H9 (cell line): Measurements from ENCODE around the gene ULK4. TPM values are rescaled to one million over a fixed set of nuclear protein-coding genes. Genes with fewer than 3 reads are reported as not detected.

ENCODE experiments used
- DNase-seq: peaks from one replicate; pipeline ENCODE4 v3.0.0-alpha.2; 2017
- H2AFZ ChIP-seq: one replicate; pipeline ENCODE4 v1.6.1; 2013; ENCODE audit warnings: mild to moderate bottlenecking, low read length, control low read depth, moderate library complexity
- H2AK5ac ChIP-seq: 2 replicates; pipeline ENCODE4 v1.6.1; 2013; ENCODE audit warnings: low read length, control low read depth, mixed read lengths; ENCODE audit not compliant: insufficient read length
- H2BK120ac ChIP-seq: one replicate; pipeline ENCODE4 v1.6.1; 2013; ENCODE audit warnings: low read depth, mild to moderate bottlenecking, low read length, control low read depth, inconsistent platforms; ENCODE audit not compliant: poor library complexity, severe bottlenecking
- H2BK12ac ChIP-seq: 2 replicates; pipeline ENCODE4 v1.6.1; 2013; ENCODE audit warnings: low read length, control low read depth, mixed read lengths, low read depth; ENCODE audit not compliant: insufficient read length
- H2BK15ac ChIP-seq: 2 replicates; pipeline ENCODE4 v1.6.1; 2013; ENCODE audit warnings: low read depth, low read length, control low read depth
- H2BK20ac ChIP-seq: one replicate; pipeline ENCODE4 v1.6.1; 2013; ENCODE audit warnings: low read depth, mild to moderate bottlenecking, low read length, control low read depth, inconsistent platforms; ENCODE audit not compliant: poor library complexity, severe bottlenecking
- H2BK5ac ChIP-seq: 2 replicates; pipeline ENCODE4 v1.6.1; 2013; ENCODE audit warnings: low read length, control low read depth, mixed read lengths; ENCODE audit not compliant: insufficient read length
- H3K14ac ChIP-seq: 2 replicates; pipeline ENCODE4 v1.6.1; 2013; ENCODE audit warnings: low read length, control low read depth; ENCODE audit not compliant: insufficient read depth
- H3K18ac ChIP-seq: 2 replicates; pipeline ENCODE4 v1.6.1; 2013; ENCODE audit warnings: low read depth, mild to moderate bottlenecking, mixed read lengths, low read length, control low read depth; ENCODE audit not compliant: insufficient read length
- H3K23ac ChIP-seq: 2 replicates; pipeline ENCODE4 v1.6.1; 2013; ENCODE audit warnings: low read length, control low read depth, mixed read lengths, low read depth; ENCODE audit not compliant: insufficient read length
- H3K23me2 ChIP-seq: 2 replicates; pipeline ENCODE4 v1.6.1; 2013; ENCODE audit warnings: low read depth, mild to moderate bottlenecking, mixed read lengths, low read length, control low read depth; ENCODE audit not compliant: insufficient read length, poor library complexity, severe bottlenecking
- H3K27ac ChIP-seq: 2 replicates; pipeline ENCODE4 v1.5.1; 2013; ENCODE audit warnings: low read length, control low read depth, mixed read lengths, low read depth; ENCODE audit not compliant: insufficient read length
- H3K27me3 ChIP-seq: 2 replicates; pipeline ENCODE4 v1.6.1; 2013; ENCODE audit warnings: low read length, control low read depth, inconsistent platforms; ENCODE audit not compliant: insufficient read depth
- H3K4ac ChIP-seq: 2 replicates; pipeline ENCODE4 v1.6.1; 2013; ENCODE audit warnings: low read depth, mild to moderate bottlenecking, control low read depth, inconsistent platforms, low read length, moderate library complexity
- H3K4me1 ChIP-seq: 2 replicates; pipeline ENCODE4 v1.6.1; 2013; ENCODE audit warnings: low read length, control low read depth, inconsistent platforms; ENCODE audit not compliant: insufficient read depth
- H3K4me2 ChIP-seq: 2 replicates; pipeline ENCODE4 v1.6.1; 2013; ENCODE audit warnings: low read length, control low read depth, mixed read lengths; ENCODE audit not compliant: insufficient read length, insufficient read depth
- H3K56ac ChIP-seq: 2 replicates; pipeline ENCODE4 v1.6.1; 2013; ENCODE audit warnings: low read depth, mild to moderate bottlenecking, mixed read lengths, low read length, control low read depth; ENCODE audit not compliant: insufficient read length
- H3K79me1 ChIP-seq: 2 replicates; pipeline ENCODE4 v1.6.1; 2013; ENCODE audit warnings: low read depth, mild to moderate bottlenecking, moderate library complexity, low read length, control low read depth, inconsistent platforms; ENCODE audit not compliant: insufficient read depth, poor library complexity, severe bottlenecking
- H3K79me2 ChIP-seq: 2 replicates; pipeline ENCODE4 v1.6.1; 2013; ENCODE audit warnings: low read length, control low read depth, inconsistent platforms; ENCODE audit not compliant: insufficient read depth
- H3K9ac ChIP-seq: 2 replicates; pipeline ENCODE4 v1.6.1; 2013; ENCODE audit warnings: low read length, control low read depth, mixed read lengths; ENCODE audit not compliant: insufficient read length; ENCODE audit errors: extremely low read depth
- H3K9me3 ChIP-seq: one replicate; pipeline ENCODE4 v1.6.1; 2013; ENCODE audit warnings: low read depth, low read length, inconsistent platforms; ENCODE audit not compliant: control insufficient read depth
- H3T11ph ChIP-seq: one replicate; pipeline ENCODE4 v1.6.1; 2013; ENCODE audit warnings: mild to moderate bottlenecking, low read length, control low read depth, inconsistent platforms
- H4K20me1 ChIP-seq: one replicate; pipeline ENCODE4 v1.6.1; 2013; ENCODE audit not compliant: control insufficient read depth, insufficient read length, insufficient read depth
- H4K5ac ChIP-seq: 2 replicates; pipeline ENCODE4 v1.6.1; 2013; ENCODE audit warnings: low read depth, mild to moderate bottlenecking, mixed read lengths, low read length, control low read depth; ENCODE audit not compliant: insufficient read length
- H4K8ac ChIP-seq: replicated peaks from 2 replicates; pipeline ENCODE4 v1.6.1; 2013; ENCODE audit warnings: low read length, control low read depth, mixed read lengths, low read depth; ENCODE audit not compliant: insufficient read length
- H4K91ac ChIP-seq: 2 replicates; pipeline ENCODE4 v1.6.1; 2013; ENCODE audit warnings: low read depth, mild to moderate bottlenecking, moderate library complexity, mixed read lengths, low read length, control low read depth; ENCODE audit not compliant: insufficient read length
- H3K27ac Mint-ChIP-seq, 3 experiments: 2 replicates in 2 of 3; 3 replicates in 1 of 3; pipeline ENCODE4 v1.8.0; 2020 to 2021; ENCODE audit warnings: mixed read lengths in 3 of 3, mild to moderate bottlenecking in 1 of 3, moderate library complexity in 1 of 3
- H3K27me3 Mint-ChIP-seq: 2 replicates; pipeline ENCODE4 v1.8.0; 2021; ENCODE audit warnings: low read depth, mild to moderate bottlenecking, moderate library complexity, mixed read lengths
- H3K36me3 Mint-ChIP-seq, 3 experiments: 2 replicates in 2 of 3; 3 replicates in 1 of 3; pipeline ENCODE4 v1.8.0; 2020 to 2021; ENCODE audit warnings: low read depth in 3 of 3, mixed read lengths in 3 of 3; ENCODE audit not compliant: insufficient read depth in 1 of 3
- H3K4me1 Mint-ChIP-seq, 2 experiments: 2 replicates each; pipeline ENCODE4 v1.8.0; 2020; ENCODE audit warnings: mixed read lengths in 2 of 2
- H3K4me3 Mint-ChIP-seq, 2 experiments: 2 replicates in 1 of 2; 3 replicates in 1 of 2; pipeline ENCODE4 v1.8.0; 2020 to 2021; ENCODE audit warnings: mild to moderate bottlenecking in 2 of 2, mixed read lengths in 2 of 2, moderate library complexity in 1 of 2
- H3K9me3 Mint-ChIP-seq, 2 experiments: 2 replicates in 1 of 2; 3 replicates in 1 of 2; pipeline ENCODE4 v1.8.0; 2020; ENCODE audit warnings: mild to moderate bottlenecking in 2 of 2, mixed read lengths in 2 of 2, moderate library complexity in 1 of 2
- WGBS: extraction: QIAGEN DNeasy Blood & Tissue Kit; methylation state at CpG from one replicate; pipeline ENCODE4 v1.1.7; 2013; ENCODE audit warnings: missing lambda C conversion rate, low lambda C conversion rate, mixed read lengths; ENCODE audit not compliant: insufficient read length; ENCODE audit errors: extremely low coverage; 5-methylcytosine and 5-hydroxymethylcytosine counted together
- total RNA-seq: library from RNA; stranded (reverse); gene quantifications from 2 replicates; pipeline ENCODE4 v1.2.1, GENCODE V29; 2021
- TF ChIP-seq, protein P1 (sequence below): fragments of 200-600 bp; sonication (generic); conservative IDR thresholded peaks from 3 replicates; pipeline ENCODE4 v1.8.0; 2021; ENCODE audit warnings: antibody characterized with exemption, mild to moderate bottlenecking

ULK4 gene
- total RNA-seq, 1 experiment from 2014 or later = 12.9 TPM

DNA sequence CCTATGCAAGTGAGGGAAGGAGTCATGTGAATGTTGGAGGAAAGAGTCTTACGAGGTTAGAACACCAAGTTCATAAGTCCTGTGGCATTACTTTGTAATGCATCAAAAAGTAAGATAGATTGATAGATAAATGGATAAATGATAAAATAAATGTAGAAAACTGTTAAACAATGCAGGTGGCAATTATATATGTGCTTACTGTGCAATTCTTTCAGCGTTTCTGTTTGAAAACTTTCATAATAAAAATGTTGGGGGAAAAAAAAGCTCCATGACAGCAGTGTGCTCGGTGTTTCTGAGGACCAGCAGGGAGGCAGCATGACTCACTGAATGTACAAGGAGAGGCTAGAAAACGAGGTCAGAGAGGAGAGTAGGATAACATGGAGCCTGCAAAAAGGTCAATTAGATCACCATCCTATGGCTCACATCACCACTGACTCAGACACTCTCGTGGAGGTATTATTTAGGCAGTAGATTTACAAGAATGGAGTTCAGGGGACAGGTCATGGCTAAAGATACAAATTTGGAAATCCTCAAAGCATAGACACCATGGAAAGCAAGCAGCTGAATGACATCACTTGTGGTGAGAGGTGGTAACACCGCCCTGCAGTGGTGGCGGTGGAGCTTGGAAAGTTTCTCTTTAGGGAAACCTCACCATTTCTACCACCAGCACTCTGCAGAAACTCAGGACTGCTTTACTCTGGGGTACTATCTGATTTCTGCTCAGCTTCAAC is 542.8 kb downstream of the ULK4 start:
- no peak overlapping the region for H2BK20ac ChIP-seq
- no peaks in the 10 kb centered on the region; the same call in 1 of the 2 replicates for H3K4me1 ChIP-seq
- TF ChIP-seq, protein P1, sequence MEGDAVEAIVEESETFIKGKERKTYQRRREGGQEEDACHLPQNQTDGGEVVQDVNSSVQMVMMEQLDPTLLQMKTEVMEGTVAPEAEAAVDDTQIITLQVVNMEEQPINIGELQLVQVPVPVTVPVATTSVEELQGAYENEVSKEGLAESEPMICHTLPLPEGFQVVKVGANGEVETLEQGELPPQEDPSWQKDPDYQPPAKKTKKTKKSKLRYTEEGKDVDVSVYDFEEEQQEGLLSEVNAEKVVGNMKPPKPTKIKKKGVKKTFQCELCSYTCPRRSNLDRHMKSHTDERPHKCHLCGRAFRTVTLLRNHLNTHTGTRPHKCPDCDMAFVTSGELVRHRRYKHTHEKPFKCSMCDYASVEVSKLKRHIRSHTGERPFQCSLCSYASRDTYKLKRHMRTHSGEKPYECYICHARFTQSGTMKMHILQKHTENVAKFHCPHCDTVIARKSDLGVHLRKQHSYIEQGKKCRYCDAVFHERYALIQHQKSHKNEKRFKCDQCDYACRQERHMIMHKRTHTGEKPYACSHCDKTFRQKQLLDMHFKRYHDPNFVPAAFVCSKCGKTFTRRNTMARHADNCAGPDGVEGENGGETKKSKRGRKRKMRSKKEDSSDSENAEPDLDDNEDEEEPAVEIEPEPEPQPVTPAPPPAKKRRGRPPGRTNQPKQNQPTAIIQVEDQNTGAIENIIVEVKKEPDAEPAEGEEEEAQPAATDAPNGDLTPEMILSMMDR = peak; percentile 21; the same call in 2 of the 3 replicates
- no peak overlapping the region for H3K56ac ChIP-seq
- no peaks in the 10 kb centered on the region for H3K36me3 Mint-ChIP-seq
- H2BK15ac ChIP-seq = no peak overlapping the region
- no peak overlapping the region for H2BK120ac ChIP-seq
- H3K27me3 Mint-ChIP-seq = no peaks in the 10 kb centered on the region; the same call in 1 of the 2 replicates
- H4K91ac ChIP-seq = no peak overlapping the region
- no peak overlapping the region for H2BK12ac ChIP-seq
- H3K4me1 Mint-ChIP-seq = peaks cover 13 to 27% of the 10 kb centered on the region in 2 experiments
- peak; percentile 36 for DNase-seq
- H3K23ac ChIP-seq = no peak overlapping the region
- no peaks in the 10 kb centered on the region for H3K9me3 ChIP-seq
- H4K20me1 ChIP-seq = no peaks in the 10 kb centered on the region
- no peaks in the 10 kb centered on the region for H3K27me3 ChIP-seq
- no peak overlapping the region for H3T11ph ChIP-seq
- H3K9me3 Mint-ChIP-seq = no peaks in the 10 kb centered on the region
- H3K23me2 ChIP-seq = no peaks in the 10 kb centered on the region
- H4K5ac ChIP-seq = no peak overlapping the region
- no peaks in the 10 kb centered on the region for H3K79me1 ChIP-seq
- H4K8ac ChIP-seq = no peak overlapping the region
- H2BK5ac ChIP-seq = no peak overlapping the region
- no peak overlapping the region for H3K18ac ChIP-seq
- WGBS = no CpG with 5 or more reads among the region's 7 CpGs
- no peak overlapping the region for H3K9ac ChIP-seq
- H3K14ac ChIP-seq = no peak overlapping the region
- no peak overlapping the region for H2AK5ac ChIP-seq
- H3K4ac ChIP-seq = no peak overlapping the region
- no peaks in the 10 kb centered on the region for H3K79me2 ChIP-seq
- H3K4me3 Mint-ChIP-seq = no peak overlapping the region
- no peak overlapping the region for H3K27ac Mint-ChIP-seq
- H3K4me2 ChIP-seq = no peak overlapping the region
- no peak overlapping the region for H2AFZ ChIP-seq
- no peak overlapping the region for H3K27ac ChIP-seq
